Upper lobe of left lung (tissue), 6 donors: ENCODE measurements around the gene IL13. TPM values are rescaled to one million over a fixed set of nuclear protein-coding genes. Genes with fewer than 3 reads are reported as not detected.
"Not testable (repeated sequence)": the region's sequence is repeated elsewhere in the genome, so short reads cannot be mapped to it uniquely, and the experiment has no call there.

ENCODE experiments used
- ATAC-seq, 2 donors: fragments of 200-7000 bp; cut with Tn5 transposase; one replicate each; pipeline ENCODE4 v1.9.1; 2022; ENCODE audit warnings: mild to moderate bottlenecking in 2 of 2, moderate library complexity in 2 of 2; ENCODE audit not compliant: low FRiP score in 2 of 2
- DNase-seq, 2 donors: peaks; one replicate each; pipeline ENCODE4 v3.0.0-alpha.2; 2019 to 2020
- H3K27ac ChIP-seq, 4 donors: fragments of 200-600 bp; sonication (generic); one replicate each; pipeline ENCODE4 v1.5.1; 2016 to 2019
- H3K27me3 ChIP-seq, 4 donors: fragments of 200-600 bp; sonication (generic); one replicate each; pipeline ENCODE4 v1.5.1; 2017 to 2019
- H3K36me3 ChIP-seq, 4 donors: fragments of 200-600 bp; sonication (generic); one replicate each; pipeline ENCODE4 v1.5.1; 2016 to 2019
- H3K4me1 ChIP-seq, 4 donors: fragments of 200-600 bp; sonication (generic); one replicate each; pipeline ENCODE4 v1.5.1; 2018 to 2019
- H3K4me3 ChIP-seq, 4 donors: fragments of 200-600 bp; sonication (generic); one replicate each; pipeline ENCODE4 v1.5.1; 2017 to 2019; ENCODE audit warnings: mild to moderate bottlenecking in 2 of 4, moderate library complexity in 1 of 4
- H3K9me3 ChIP-seq, 4 donors: fragments of 200-600 bp; sonication (generic); one replicate each; pipeline ENCODE4 v1.5.1; 2018 to 2019
- EP300 ChIP-seq, 4 donors: sonication (generic); formaldehyde crosslinking; IDR thresholded peaks; one replicate each; pipeline ENCODE4 v1.5.1; 2017; ENCODE audit warnings: antibody characterized with exemption in 4 of 4, control low read depth in 2 of 4
- POLR2A ChIP-seq, 4 donors: fragments of 450-650 bp; IDR thresholded peaks; one replicate each; pipeline ENCODE4 v1.5.1; 2016 to 2017; ENCODE audit warnings: antibody characterized with exemption in 4 of 4, mild to moderate bottlenecking in 2 of 4
- POLR2AphosphoS5 ChIP-seq, 2 donors: sonication (generic); formaldehyde crosslinking; IDR thresholded peaks; one replicate each; pipeline ENCODE4 v1.5.1; 2017; ENCODE audit warnings: antibody characterized with exemption in 2 of 2
- WGBS, 2 donors: methylation state at CpG; one replicate each; pipeline ENCODE4 v1.1.5; 2017 to 2018; 5-methylcytosine and 5-hydroxymethylcytosine counted together
- total RNA-seq, 6 donors: library from RNA; depleted of rRNA in 4 of 6; stranded (reverse); fragments of >200 nt in 4 of 6; gene quantifications; one replicate each; pipeline versions ENCODE4 v1.1.0 to v1.2.1, GENCODE V29; 2016 to 2021
- TF ChIP-seq, protein P1 (sequence below), 6 experiments: fragments of 450-650 bp in 4 of 6; fragments of 200-600 bp in 2 of 6; sonication (generic) in 2 of 6; IDR thresholded peaks; one replicate each; pipeline ENCODE4 v1.5.1; 2016 to 2019; ENCODE audit warnings: antibody characterized with exemption in 6 of 6
- donor health status: DM: no; HTN: no; CAD: no; lungs with moderate emphysema.
- donor health status: DM: no; HTN: yes; CAD: no; lungs with severe emphysema.

IL13 gene
- total RNA-seq, 6 donors from 2014 or later: 0.49 to 1.0 TPM; not detected in 4

DNA sequence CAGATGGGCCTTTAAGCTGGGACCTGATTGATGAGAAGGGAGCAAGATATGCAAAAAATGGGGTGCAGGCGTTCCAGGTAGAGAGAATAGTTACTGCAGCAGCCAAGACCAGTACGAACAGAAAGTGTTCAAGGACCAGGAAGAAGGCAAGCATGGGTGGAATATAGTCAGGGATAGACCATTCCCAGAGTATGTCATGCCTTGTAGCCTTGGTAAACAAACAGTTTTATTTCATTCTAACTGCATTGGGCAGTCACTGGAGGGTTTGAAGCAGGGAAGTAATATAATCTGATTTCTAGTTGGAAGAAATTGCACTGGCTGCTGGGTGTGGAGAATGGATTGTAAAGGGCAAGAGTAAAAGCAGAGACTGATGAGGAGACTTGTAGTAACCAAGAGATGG, 30.5 kb upstream of the IL13 start:
- WGBS, 2 donors: 88 to 91% methylated on average over 2 of the region's 2 CpGs
- H3K27me3 ChIP-seq: no peaks in the 10 kb centered on the region
- H3K36me3 ChIP-seq: peaks cover 0 to 23% (median 4%) of the 10 kb centered on the region in 4 donors
- DNase-seq: no peak
- no peak overlapping the region for H3K27ac ChIP-seq
- TF ChIP-seq EP300 (IDR thresholded peaks at IDR 0.05) (no peak), POLR2A (IDR thresholded peaks at IDR 0.05) (no peak), POLR2AphosphoS5 (IDR thresholded peaks at IDR 0.05) (no peak)
- TF ChIP-seq, protein P1, sequence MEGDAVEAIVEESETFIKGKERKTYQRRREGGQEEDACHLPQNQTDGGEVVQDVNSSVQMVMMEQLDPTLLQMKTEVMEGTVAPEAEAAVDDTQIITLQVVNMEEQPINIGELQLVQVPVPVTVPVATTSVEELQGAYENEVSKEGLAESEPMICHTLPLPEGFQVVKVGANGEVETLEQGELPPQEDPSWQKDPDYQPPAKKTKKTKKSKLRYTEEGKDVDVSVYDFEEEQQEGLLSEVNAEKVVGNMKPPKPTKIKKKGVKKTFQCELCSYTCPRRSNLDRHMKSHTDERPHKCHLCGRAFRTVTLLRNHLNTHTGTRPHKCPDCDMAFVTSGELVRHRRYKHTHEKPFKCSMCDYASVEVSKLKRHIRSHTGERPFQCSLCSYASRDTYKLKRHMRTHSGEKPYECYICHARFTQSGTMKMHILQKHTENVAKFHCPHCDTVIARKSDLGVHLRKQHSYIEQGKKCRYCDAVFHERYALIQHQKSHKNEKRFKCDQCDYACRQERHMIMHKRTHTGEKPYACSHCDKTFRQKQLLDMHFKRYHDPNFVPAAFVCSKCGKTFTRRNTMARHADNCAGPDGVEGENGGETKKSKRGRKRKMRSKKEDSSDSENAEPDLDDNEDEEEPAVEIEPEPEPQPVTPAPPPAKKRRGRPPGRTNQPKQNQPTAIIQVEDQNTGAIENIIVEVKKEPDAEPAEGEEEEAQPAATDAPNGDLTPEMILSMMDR (IDR thresholded peaks at IDR 0.05): no peak
- H3K4me3 ChIP-seq: no peak overlapping the region
- no peaks in the 10 kb centered on the region for H3K4me1 ChIP-seq
- no peak for ATAC-seq
- no peaks in the 10 kb centered on the region for H3K9me3 ChIP-seq

DNA sequence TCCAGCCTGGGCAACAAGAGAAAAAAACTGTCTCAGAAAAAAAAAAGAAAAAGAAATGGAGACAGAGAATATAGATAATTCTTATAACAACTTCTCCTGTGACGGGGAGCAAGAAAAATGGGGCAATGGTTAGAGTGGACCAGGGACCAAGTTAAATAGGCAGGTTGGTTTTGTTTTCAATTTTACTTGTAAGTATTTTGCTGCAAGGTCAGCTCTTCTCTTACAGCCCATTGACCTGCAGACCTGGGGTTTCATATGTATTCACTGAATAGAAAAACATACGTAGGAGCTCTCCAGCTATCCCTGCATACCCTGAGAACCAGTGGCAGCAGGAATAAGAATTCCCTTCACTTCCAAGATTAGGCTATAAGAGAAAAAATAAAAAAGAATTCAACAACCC, 29.2 kb upstream of the IL13 start:
- 93 to 96% methylated on average over 2 of the region's 2 CpGs for WGBS, 2 donors

DNA sequence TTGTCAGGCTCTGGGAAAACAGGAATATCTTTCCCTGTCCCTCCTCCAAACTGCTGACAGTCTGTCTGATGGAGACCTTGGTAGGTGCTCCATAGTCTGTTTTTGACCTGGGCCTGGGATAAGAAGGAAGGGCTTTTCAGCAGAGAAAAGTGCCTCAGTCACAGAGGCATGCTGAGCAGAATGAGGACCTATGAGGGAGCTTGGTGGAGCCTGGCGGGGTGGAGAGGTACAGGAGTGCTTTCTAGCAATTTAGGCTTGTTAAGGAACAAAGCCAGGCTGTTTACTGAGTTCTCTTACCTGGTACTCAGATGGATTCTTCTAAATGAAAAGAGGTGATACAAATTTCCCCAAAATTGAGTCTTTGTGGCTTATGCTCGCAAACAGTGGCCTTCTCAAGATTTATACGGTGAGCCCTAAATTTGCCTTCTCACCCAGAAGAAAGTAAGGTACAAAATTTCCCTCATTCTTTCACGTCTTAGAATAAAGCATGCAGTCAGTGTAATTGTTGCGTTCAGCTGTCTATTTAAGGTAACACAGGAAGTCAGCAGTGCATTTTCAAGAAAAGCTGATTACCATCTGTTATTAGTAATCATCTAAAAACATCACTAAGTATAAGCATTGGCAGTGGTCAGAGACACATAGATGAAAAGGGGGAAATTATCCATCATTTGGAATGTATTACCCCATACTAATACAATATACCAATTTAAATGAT, 28.6 kb upstream of the IL13 start:
- TF ChIP-seq, protein P1 (IDR thresholded peaks at IDR 0.05): no peak
- TF ChIP-seq POLR2A (IDR thresholded peaks at IDR 0.05) (no peak), EP300 (IDR thresholded peaks at IDR 0.05) (no peak), POLR2AphosphoS5 (IDR thresholded peaks at IDR 0.05) (no peak)
- H3K9me3 ChIP-seq: no peaks in the 10 kb centered on the region
- no peak for ATAC-seq
- peaks cover 0 to 14% (median 3%) of the 10 kb centered on the region in 4 donors for H3K36me3 ChIP-seq
- H3K4me3 ChIP-seq: no peak overlapping the region
- WGBS, 2 donors: 74 to 77% methylated on average over 5 of the region's 5 CpGs
- H3K4me1 ChIP-seq: no peaks in the 10 kb centered on the region
- no peak overlapping the region for H3K27ac ChIP-seq
- no peak for DNase-seq
- no peaks in the 10 kb centered on the region for H3K27me3 ChIP-seq

More for the DNA sequence above, 29.2 kb upstream of the IL13 start:
- Histone ChIP-seq H3K27ac (no peak overlapping the region), H3K36me3 (peaks cover 0 to 14% (median 3%) of the 10 kb centered on the region in 4 donors), H3K9me3 (no peaks in the 10 kb centered on the region), H3K27me3 (no peaks in the 10 kb centered on the region), H3K4me3 (no peak overlapping the region), H3K4me1 (no peaks in the 10 kb centered on the region)
- ATAC-seq (no peak), DNase-seq (no peak)
- TF ChIP-seq EP300 (IDR thresholded peaks at IDR 0.05): no peak
- TF ChIP-seq POLR2A (IDR thresholded peaks at IDR 0.05): no peak
- TF ChIP-seq POLR2AphosphoS5 (IDR thresholded peaks at IDR 0.05): no peak
- TF ChIP-seq, protein P1 (IDR thresholded peaks at IDR 0.05): no peak

DNA sequence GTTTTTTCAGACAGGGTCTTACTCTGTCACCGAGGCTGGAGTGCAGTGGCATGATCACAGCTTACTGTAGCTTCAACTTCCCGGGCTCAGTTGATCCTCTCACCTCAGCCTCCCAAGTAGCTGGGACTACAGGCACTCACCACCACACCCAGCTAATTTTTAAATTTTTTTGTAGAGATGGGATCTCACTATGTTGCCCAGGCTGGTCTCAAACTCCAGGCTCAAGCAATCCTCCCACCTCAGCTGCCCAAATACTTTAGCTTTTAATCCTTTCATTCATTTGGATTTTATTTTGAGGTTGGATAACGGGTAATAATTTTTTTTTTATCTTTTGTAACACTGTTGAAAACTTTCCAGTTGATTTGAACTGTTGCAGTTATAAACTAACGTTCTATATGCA, 24.4 kb upstream of the IL13 start:
- H3K27ac ChIP-seq, H3K27me3 ChIP-seq, H3K4me1 ChIP-seq, DNase-seq, H3K4me3 ChIP-seq, H3K9me3 ChIP-seq, ATAC-seq: not testable (repeated sequence)
- peaks cover 3 to 33% (median 21%) of the 10 kb centered on the region in 4 donors for H3K36me3 ChIP-seq
- WGBS, 2 donors: 97 to 98% methylated on average over 4 of the region's 4 CpGs

DNA sequence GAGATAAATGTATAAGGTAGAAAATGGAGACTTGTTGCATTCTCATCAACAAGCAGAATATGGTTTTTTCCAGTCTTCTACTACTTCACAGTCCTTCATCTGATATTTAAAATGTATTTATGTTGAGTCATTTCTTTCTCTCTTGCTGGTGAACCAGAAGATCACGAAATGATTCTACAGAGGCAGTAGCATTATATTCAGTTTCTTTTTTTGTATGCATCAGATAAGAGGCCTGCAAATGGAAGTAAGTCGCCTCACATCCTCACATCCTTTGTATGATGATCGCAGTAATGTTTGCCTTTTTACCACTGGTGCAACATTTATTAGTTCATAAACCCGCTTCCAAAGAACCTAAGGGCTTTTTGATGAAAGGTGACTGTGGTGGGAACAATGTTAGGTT, 22.1 kb upstream of the IL13 start:
- no peak for DNase-seq
- no peak overlapping the region for H3K27ac ChIP-seq
- H3K36me3 ChIP-seq: peaks cover 5 to 46% (median 29%) of the 10 kb centered on the region in 4 donors
- H3K9me3 ChIP-seq: no peaks in the 10 kb centered on the region
- ATAC-seq: no peak
- WGBS, 2 donors: 85 to 88% methylated on average over 4 of the region's 4 CpGs
- H3K4me3 ChIP-seq: no peak overlapping the region
- H3K4me1 ChIP-seq: no peaks in the 10 kb centered on the region
- H3K27me3 ChIP-seq: no peaks in the 10 kb centered on the region
- TF ChIP-seq POLR2A (IDR thresholded peaks at IDR 0.05) (no peak), POLR2AphosphoS5 (IDR thresholded peaks at IDR 0.05) (no peak), EP300 (IDR thresholded peaks at IDR 0.05) (no peak)
- TF ChIP-seq, protein P1 (IDR thresholded peaks at IDR 0.05): no peak
